ENCODE data around the gene ZNF813. TPM values are rescaled to one million over a fixed set of nuclear protein-coding genes. Genes with fewer than 3 reads are reported as not detected.
"Not testable (repeated sequence)": the region's sequence is repeated elsewhere in the genome, so short reads cannot be mapped to it uniquely, and the experiment has no call there.

ZNF813 gene
- total and polyA plus RNA-seq, 2 donors (not counting 1 experiment from before 2014, with no cell fraction given) = 1.2 to 10.8 TPM

- POLR2A ChIA-PET = no interaction called here
- no peak overlapping the region for H3K4me3 ChIP-seq (ENCODE audit: control extremely low read depth in 1 of 5, extremely low read depth in 1 of 5, insufficient read depth in 1 of 5, low read depth in 2 of 5, low read length in 4 of 5)
- intact Hi-C loops (cut with micrococcal nuclease) = no loop called here
- WGBS (ENCODE audit: insufficient coverage) = no CpG with 5 or more reads among the region's 9 CpGs
- Mint-ChIP-seq H3K27ac (no peak overlapping the region), H3K9me3 (ENCODE audit: insufficient read depth) (peaks cover 35% of the 10 kb centered on the region), H3K4me1 (no peaks in the 10 kb centered on the region), H3K4me3 (no peak overlapping the region), H3K27me3 (no peaks in the 10 kb centered on the region)
- no peak overlapping the region for H3K9ac ChIP-seq (ENCODE audit: low read length)
- no peaks in the 10 kb centered on the region for H3K79me2 ChIP-seq (ENCODE audit: control insufficient read depth, insufficient read depth, low read length)
- CTCF ChIA-PET = interaction anchor here (0.6 kb wide), 1 partner anchor 1711 kb away, joined by 4 read pairs; no protein-coding TSS in a partner anchor
- peaks cover 10 to 40% of the 10 kb centered on the region in 2 experiments for H3K36me3 ChIP-seq (replicated peaks in 1 of 2; ENCODE audit: control extremely low read depth in 1 of 2, control insufficient read depth in 1 of 2, extremely low read depth in 1 of 2, insufficient read depth in 2 of 2, low read length in 1 of 2)
- TF ChIP-seq CTCF (IDR thresholded peaks at IDR 0.05) (no peak), EZH2 (IDR thresholded peaks at IDR 0.05; ENCODE audit: borderline replicate concordance, insufficient read depth, low read depth, low read length, poor library complexity, severe bottlenecking) (no peak)
- peaks cover 19 to 70% (median 52%) of the 10 kb centered on the region in 3 donors for H3K9me3 ChIP-seq (ENCODE audit: control extremely low read depth in 1 of 3, control insufficient read depth in 2 of 3, insufficient read depth in 1 of 3, low read length in 2 of 3)
- no peaks in the 10 kb centered on the region for H4K20me1 ChIP-seq (ENCODE audit: control insufficient read depth, insufficient read depth, low read length, poor library complexity, severe bottlenecking)
- ATAC-seq (ENCODE audit: low read depth) (no peak), DNase-seq (no peak)
- H3K4me2 ChIP-seq (replicated peaks; ENCODE audit: low read depth, low read length, poor library complexity, severe bottlenecking) = no peak overlapping the region
- H3K27me3 ChIP-seq (replicated peaks in 1 of 4; ENCODE audit: control extremely low read depth in 1 of 4, control insufficient read depth in 3 of 4, insufficient read depth in 4 of 4, low read length in 3 of 4) = no peaks in the 10 kb centered on the region
- no peak overlapping the region for H2AFZ ChIP-seq (ENCODE audit: insufficient read depth, low read depth, low read length, poor library complexity, severe bottlenecking)
- H3K27ac ChIP-seq (ENCODE audit: low read length in 2 of 2) = no peak overlapping the region
- no peaks in the 10 kb centered on the region for H3K4me1 ChIP-seq (ENCODE audit: control insufficient read depth in 2 of 2, insufficient read depth in 2 of 2, low read length in 2 of 2)
Measured at GRCh38 chr19:53455828-53456227, 11.7 kb upstream of the ZNF813 start.

DNA sequence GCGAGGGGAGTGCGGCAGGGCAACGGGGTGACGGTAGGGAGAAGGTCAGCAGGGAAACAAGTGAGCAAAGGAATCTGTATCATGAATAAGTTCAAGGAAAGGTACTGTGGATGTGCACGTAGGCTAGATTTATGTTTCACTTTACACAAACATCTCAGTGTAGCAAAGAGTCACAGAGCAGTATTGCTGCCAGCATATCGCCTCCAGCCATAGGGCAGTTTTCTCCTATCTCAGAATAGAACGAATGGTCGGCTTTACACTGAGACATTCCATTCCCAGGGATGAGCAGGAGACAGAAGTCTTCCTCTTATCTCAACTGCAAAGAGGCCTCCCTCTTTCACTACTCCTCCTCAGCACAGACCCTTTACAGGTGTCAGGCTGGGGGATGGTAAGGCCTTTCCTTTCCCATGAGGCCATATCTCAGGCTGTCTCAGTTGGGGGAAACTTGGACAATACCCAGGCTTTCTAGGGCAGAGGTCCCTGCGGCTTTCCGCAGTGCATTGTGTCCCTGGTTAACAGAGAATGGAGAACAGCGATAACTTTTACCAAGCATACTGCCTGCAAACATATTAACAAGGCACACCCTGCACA lies 7.3 kb upstream of the ZNF813 start:
- H3K4me1 Mint-ChIP-seq; H4K20me1 ChIP-seq (ENCODE audit: control insufficient read depth, insufficient read depth, low read length, poor library complexity, severe bottlenecking); intact Hi-C loops (cut with micrococcal nuclease); ATAC-seq (ENCODE audit: low read depth); H3K9ac ChIP-seq (ENCODE audit: low read length); H3K4me1 ChIP-seq (ENCODE audit: control insufficient read depth in 2 of 2, insufficient read depth in 2 of 2, low read length in 2 of 2); H3K4me3 Mint-ChIP-seq; H2AFZ ChIP-seq (ENCODE audit: insufficient read depth, low read depth, low read length, poor library complexity, severe bottlenecking); POLR2A ChIA-PET; H3K4me2 ChIP-seq (replicated peaks; ENCODE audit: low read depth, low read length, poor library complexity, severe bottlenecking); H3K79me2 ChIP-seq (ENCODE audit: control insufficient read depth, insufficient read depth, low read length); CTCF ChIA-PET; H3K4me3 ChIP-seq (ENCODE audit: control extremely low read depth in 1 of 5, extremely low read depth in 1 of 5, insufficient read depth in 1 of 5, low read depth in 2 of 5, low read length in 4 of 5); H3K36me3 ChIP-seq (replicated peaks in 1 of 2; ENCODE audit: control extremely low read depth in 1 of 2, control insufficient read depth in 1 of 2, extremely low read depth in 1 of 2, insufficient read depth in 2 of 2, low read length in 1 of 2); DNase-seq; H3K27ac Mint-ChIP-seq; H3K27ac ChIP-seq (ENCODE audit: low read length in 2 of 2): not testable (repeated sequence)
- Mint-ChIP-seq H3K27me3 (peaks cover 14% of the 10 kb centered on the region), H3K9me3 (ENCODE audit: insufficient read depth) (peaks cover 40% of the 10 kb centered on the region)
- 89% methylated on average over 5 of the region's 11 CpGs for whole genome bisulfite sequencing (ENCODE audit: insufficient coverage)
- Histone ChIP-seq H3K9me3 (ENCODE audit: control extremely low read depth in 1 of 3, control insufficient read depth in 2 of 3, insufficient read depth in 1 of 3, low read length in 2 of 3) (peaks cover 17 to 57% (median 55%) of the 10 kb centered on the region in 3 donors), H3K27me3 (replicated peaks in 1 of 4; ENCODE audit: control extremely low read depth in 1 of 4, control insufficient read depth in 3 of 4, insufficient read depth in 4 of 4, low read length in 3 of 4) (peaks cover 0 to 22% (median 4%) of the 10 kb centered on the region in 4 experiments)

Measured in B cell (primary cell).